Prostate gland (tissue), 2 donors: ENCODE results near the gene COL4A6. TPM values are rescaled to one million over a fixed set of nuclear protein-coding genes. Genes with fewer than 3 reads are reported as not detected.
A peak's percentile ranks its signal among the peaks of the same experiment; 100 is the strongest.
"Not testable (repeated sequence)": the region's sequence is repeated elsewhere in the genome, so short reads cannot be mapped to it uniquely, and the experiment has no call there.

Source experiments
- DNase-seq: peaks from one replicate; pipeline ENCODE4 v3.0.0-alpha.2; 2019; ENCODE audit warnings: low spot score
- H3K27ac ChIP-seq, 2 donors: fragments of 200-600 bp; sonication (generic); 2 replicates each; pipeline ENCODE4 v1.5.1; 2017 to 2019
- H3K27me3 ChIP-seq: fragments of 200-600 bp; sonication (generic); replicated peaks from 2 replicates; pipeline ENCODE4 v1.5.1; 2019; ENCODE audit not compliant: insufficient read depth
- H3K36me3 ChIP-seq, 2 donors: fragments of 200-600 bp; sonication (generic); 1 replicate in 1 of 2; 2 replicates in 1 of 2; pipeline versions ENCODE4 v1.5.1 to v1.8.1; 2017 to 2019
- H3K4me1 ChIP-seq: fragments of 200-600 bp; sonication (generic); replicated peaks from 2 replicates; pipeline ENCODE4 v1.5.1; 2019
- H3K4me3 ChIP-seq, 2 donors: fragments of 200-600 bp; sonication (generic); 2 replicates each; pipeline ENCODE4 v1.5.1; 2017 to 2019
- H3K9me3 ChIP-seq: fragments of 200-600 bp; sonication (generic); 2 replicates; pipeline ENCODE4 v1.5.1; 2017
- POLR2A ChIP-seq: fragments of 450-650 bp; IDR thresholded peaks from one replicate; pipeline ENCODE4 v1.6.1; 2016; ENCODE audit warnings: antibody characterized with exemption, mild to moderate bottlenecking
- POLR2AphosphoS5 ChIP-seq: sonication (generic); formaldehyde crosslinking; IDR thresholded peaks from one replicate; pipeline ENCODE4 v1.6.1; 2017; ENCODE audit warnings: antibody characterized with exemption
- WGBS: methylation state at CpG from one replicate; pipeline ENCODE4 v1.1.5; 2018; 5-methylcytosine and 5-hydroxymethylcytosine counted together
- intact Hi-C: fragments of 100-400 bp; cut with DNase I; formaldehyde crosslinking; loops from one replicate; pipeline ENCODE4 v1.14.2; 2022
- total RNA-seq, 2 donors: library from RNA; depleted of rRNA; stranded (reverse); fragments of >200 nt; gene quantifications; one replicate each; pipeline ENCODE4 v1.1.0, GENCODE V29; 2016
- TF ChIP-seq, protein P1 (sequence below), 4 experiments: fragments of 200-600 bp in 2 of 4; fragments of 450-650 bp in 2 of 4; sonication (generic) in 2 of 4; IDR thresholded peaks; 1 replicate in 3 of 4; 2 replicates in 1 of 4; pipeline ENCODE4 v1.5.1; 2016 to 2019; ENCODE audit warnings: antibody characterized with exemption in 4 of 4, mild to moderate bottlenecking in 2 of 4, moderate library complexity in 2 of 4

COL4A6 gene
- 10 to 100 TPM; 13.5 to 16.7 TPM for total RNA-seq

- H3K27ac ChIP-seq: peak within 1 kb of the TSS; percentile 70 to 71
- no peaks in the 10 kb centered on the region for H3K36me3 ChIP-seq
- H3K4me1 ChIP-seq: no peaks in the 10 kb centered on the region
- no peaks in the 10 kb centered on the region for H3K9me3 ChIP-seq
- peak within 1 kb of the TSS; percentile 39 to 40 for H3K4me3 ChIP-seq
- 5% methylated on average over 7 of the region's 16 CpGs for WGBS
- H3K27me3 ChIP-seq: no peaks in the 10 kb centered on the region
- TF ChIP-seq, protein P1, sequence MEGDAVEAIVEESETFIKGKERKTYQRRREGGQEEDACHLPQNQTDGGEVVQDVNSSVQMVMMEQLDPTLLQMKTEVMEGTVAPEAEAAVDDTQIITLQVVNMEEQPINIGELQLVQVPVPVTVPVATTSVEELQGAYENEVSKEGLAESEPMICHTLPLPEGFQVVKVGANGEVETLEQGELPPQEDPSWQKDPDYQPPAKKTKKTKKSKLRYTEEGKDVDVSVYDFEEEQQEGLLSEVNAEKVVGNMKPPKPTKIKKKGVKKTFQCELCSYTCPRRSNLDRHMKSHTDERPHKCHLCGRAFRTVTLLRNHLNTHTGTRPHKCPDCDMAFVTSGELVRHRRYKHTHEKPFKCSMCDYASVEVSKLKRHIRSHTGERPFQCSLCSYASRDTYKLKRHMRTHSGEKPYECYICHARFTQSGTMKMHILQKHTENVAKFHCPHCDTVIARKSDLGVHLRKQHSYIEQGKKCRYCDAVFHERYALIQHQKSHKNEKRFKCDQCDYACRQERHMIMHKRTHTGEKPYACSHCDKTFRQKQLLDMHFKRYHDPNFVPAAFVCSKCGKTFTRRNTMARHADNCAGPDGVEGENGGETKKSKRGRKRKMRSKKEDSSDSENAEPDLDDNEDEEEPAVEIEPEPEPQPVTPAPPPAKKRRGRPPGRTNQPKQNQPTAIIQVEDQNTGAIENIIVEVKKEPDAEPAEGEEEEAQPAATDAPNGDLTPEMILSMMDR (IDR thresholded peaks at IDR 0.05): no peak
- TF ChIP-seq POLR2AphosphoS5 (no peak), POLR2A (no peak)
- peak; percentile 42 for DNase-seq
- intact Hi-C loops: no loop called here
These were observed at the start of gene COL4A6 for GRCh38 chrX:108438110-108438623. COL4A6 (minus strand) TSS chrX:108438422; CDS start chrX:108438196, 226 bp downstream.

DNA sequence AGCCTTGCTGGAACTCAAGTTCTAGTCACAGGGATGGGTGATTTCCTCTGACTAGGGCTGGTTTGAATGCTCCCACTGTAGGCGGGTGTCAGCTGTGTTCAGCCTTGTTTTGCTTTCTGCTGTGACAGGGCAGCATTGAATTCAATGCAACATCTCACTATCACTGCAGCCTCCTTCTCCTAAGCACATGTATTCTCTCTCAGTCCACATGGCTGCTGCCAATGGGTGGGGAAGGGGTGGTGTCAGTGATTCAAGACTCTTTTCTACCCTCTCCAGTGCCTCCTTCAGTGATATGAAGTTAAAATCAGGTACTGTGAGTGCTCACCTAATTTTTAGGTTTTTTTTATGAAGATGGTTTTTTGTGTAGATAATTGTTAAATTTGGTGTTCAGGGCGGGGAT lies 47.7 kb upstream of the COL4A6 start:
- H3K27ac ChIP-seq: no peak overlapping the region
- WGBS: 91% methylated on average over 2 of the region's 2 CpGs
- intact Hi-C loops: no loop called here
- no peaks in the 10 kb centered on the region for H3K36me3 ChIP-seq
- no peak for DNase-seq
- H3K27me3 ChIP-seq: no peaks in the 10 kb centered on the region
- no peak overlapping the region for H3K4me3 ChIP-seq
- H3K9me3 ChIP-seq: no peaks in the 10 kb centered on the region
- no peaks in the 10 kb centered on the region for H3K4me1 ChIP-seq
- TF ChIP-seq POLR2AphosphoS5: no peak
- no peak for TF ChIP-seq POLR2A
- TF ChIP-seq, protein P1 (IDR thresholded peaks at IDR 0.05): no peak

DNA sequence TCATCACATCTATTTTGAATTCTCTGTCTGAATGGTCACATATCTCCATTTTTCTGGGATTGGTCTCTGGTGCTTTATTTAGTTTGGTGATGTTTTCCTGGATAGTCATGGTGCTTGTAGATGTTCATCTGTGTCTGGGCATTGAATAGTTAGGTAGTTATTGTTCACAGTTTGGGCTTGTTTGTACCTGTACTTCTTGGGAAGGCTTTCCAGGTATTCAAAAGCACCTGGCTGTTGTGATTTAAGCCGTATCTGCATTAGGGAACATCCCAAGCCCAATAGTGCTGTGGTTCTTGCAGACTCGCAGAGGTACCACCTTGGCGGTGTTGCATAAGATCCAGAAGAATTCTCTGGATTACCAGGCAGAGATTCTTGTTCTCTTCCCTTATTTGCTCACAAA lies 46.0 kb upstream of the COL4A6 start:
- intact Hi-C loops: no loop called here
- Histone ChIP-seq H3K4me1 (no peaks in the 10 kb centered on the region), H3K27me3 (no peaks in the 10 kb centered on the region), H3K9me3 (no peaks in the 10 kb centered on the region), H3K36me3 (no peaks in the 10 kb centered on the region), H3K27ac (no peak overlapping the region), H3K4me3 (no peak overlapping the region)
- WGBS: 71% methylated on average over 1 of the region's 3 CpGs
- TF ChIP-seq, protein P1 (IDR thresholded peaks at IDR 0.05): no peak
- TF ChIP-seq POLR2A (no peak), POLR2AphosphoS5 (no peak)
- DNase-seq: no peak

GRCh38 chrX:108481528-108481927 lies 43.3 kb upstream of the COL4A6 start:
- H3K27ac ChIP-seq, H3K4me1 ChIP-seq, H3K27me3 ChIP-seq, DNase-seq, intact Hi-C loops, H3K4me3 ChIP-seq, H3K9me3 ChIP-seq, H3K36me3 ChIP-seq: not testable (repeated sequence)
- 98% methylated on average over 6 of the region's 6 CpGs for WGBS

GRCh38 chrX:108473979-108474378 lies 35.8 kb upstream of the COL4A6 start:
- no peak for DNase-seq
- Histone ChIP-seq H3K4me3 (no peak overlapping the region), H3K36me3 (no peaks in the 10 kb centered on the region), H3K4me1 (no peaks in the 10 kb centered on the region), H3K9me3 (no peaks in the 10 kb centered on the region), H3K27ac (no peak overlapping the region), H3K27me3 (no peaks in the 10 kb centered on the region)
- intact Hi-C loops: no loop called here
- TF ChIP-seq POLR2A: no peak

GRCh38 chrX:108468486-108468885 lies 30.3 kb upstream of the COL4A6 start:
- Histone ChIP-seq H3K36me3 (no peaks in the 10 kb centered on the region), H3K4me3 (no peak overlapping the region), H3K27ac (no peak overlapping the region), H3K27me3 (no peaks in the 10 kb centered on the region), H3K9me3 (no peaks in the 10 kb centered on the region), H3K4me1 (no peaks in the 10 kb centered on the region)
- no peak for DNase-seq
- TF ChIP-seq POLR2AphosphoS5: no peak
- TF ChIP-seq, protein P1 (IDR thresholded peaks at IDR 0.05): no peak
- no peak for TF ChIP-seq POLR2A
- intact Hi-C loops: no loop called here
- WGBS: 88% methylated on average over 1 of the region's 1 CpG
